Stimulated activated CD8-positive, alpha-beta memory T cell treated with anti-CD3 and anti-CD28 coated beads, Interleukin-7, amount 100 ng/mL, for 4 hours (primary cell): ENCODE data around the gene KCTD10.

Experiments
- DNase-seq, 2 donors: peaks; one replicate each; pipeline ENCODE4 v3.0.0-alpha.2; 2020; ENCODE audit warnings: low read depth in 2 of 2

KCTD10 gene

GRCh38 chr12:109494348-109494881 lies 17.3 kb upstream of the KCTD10 start:
- no peak for DNase-seq

GRCh38 chr12:109493938-109494337 lies 16.8 kb upstream of the KCTD10 start:
- no peak for DNase-seq

GRCh38 chr12:109493090-109493489 lies 16.0 kb upstream of the KCTD10 start:
- no peak for DNase-seq

- DNase-seq, result no peak
Observed at GRCh38 chr12:109492371-109492770, 15.3 kb upstream of the KCTD10 start.

GRCh38 chr12:109491671-109492070 lies 14.6 kb upstream of the KCTD10 start:
- no peak for DNase-seq

GRCh38 chr12:109489955-109490565 lies 13.0 kb upstream of the KCTD10 start:
- no peak for DNase-seq

GRCh38 chr12:109489016-109489954 lies 12.2 kb upstream of the KCTD10 start:
- DNase-seq, result no peak

GRCh38 chr12:109488051-109488665 lies 11.1 kb upstream of the KCTD10 start:
- DNase-seq, result no peak

- no peak for DNase-seq
Observed at GRCh38 chr12:109487181-109488050, 10.3 kb upstream of the KCTD10 start.

- no peak for DNase-seq
Observed at GRCh38 chr12:109485201-109485600, 8.1 kb upstream of the KCTD10 start.

GRCh38 chr12:109483346-109483745 lies 6.2 kb upstream of the KCTD10 start:
- DNase-seq, result no peak

- no peak for DNase-seq
Observed at GRCh38 chr12:109482894-109483293, 5.8 kb upstream of the KCTD10 start.

GRCh38 chr12:109482491-109482890 lies 5.4 kb upstream of the KCTD10 start:
- DNase-seq, result no peak

- no peak for DNase-seq
Observed at GRCh38 chr12:109481863-109482262, 4.8 kb upstream of the KCTD10 start.

- no peak for DNase-seq
Observed at GRCh38 chr12:109480356-109480755, 3.3 kb upstream of the KCTD10 start.

- DNase-seq, result no peak
Observed at GRCh38 chr12:109479761-109480160, 2.7 kb upstream of the KCTD10 start.

GRCh38 chr12:109477963-109478315 lies 839 bp upstream of the KCTD10 start:
- no peak for DNase-seq

- DNase-seq, result no peak
Observed at GRCh38 chr12:109476807-109477184, 304 bp downstream of the KCTD10 start.

- no peak for DNase-seq
Observed at GRCh38 chr12:109475993-109476806, 900 bp downstream of the KCTD10 start.

- DNase-seq, result no peak
Observed at GRCh38 chr12:109475121-109475520, 2.0 kb downstream of the KCTD10 start.
